ENCODE results near the gene TSC22D1. TPM values are rescaled to one million over a fixed set of nuclear protein-coding genes. Genes with fewer than 3 reads are reported as not detected.

The TSC22D1 gene
- polyA plus RNA-seq, 1 donor from 2014 or later, result 355 TPM

- H3K79me2 ChIP-seq (replicated peaks; ENCODE audit: insufficient read depth, low read length), result peaks cover 32% of the 10 kb centered on the region
- H3K27me3 ChIP-seq (ENCODE audit: insufficient read depth, low read depth, low read length), result no peaks in the 10 kb centered on the region
- TF ChIP-seq MXI1 (conservative IDR thresholded peaks at IDR 0.05; ENCODE audit: poor library complexity, severe bottlenecking), result peak; percentile 86
- TF ChIP-seq EZH2 (IDR thresholded peaks at IDR 0.05; ENCODE audit: borderline replicate concordance, insufficient read depth, low read length, poor library complexity, severe bottlenecking), result no peak
- TF ChIP-seq EP300 (conservative IDR thresholded peaks at IDR 0.05; ENCODE audit: poor library complexity, severe bottlenecking), result no peak
- H3K4me3 ChIP-seq (ENCODE audit: low read length), result peak overlapping the region; percentile 92
- peak overlapping the region; percentile 80 for H3K4me2 ChIP-seq (ENCODE audit: low read length)
- peaks cover 7% of the 10 kb centered on the region for H3K36me3 ChIP-seq (ENCODE audit: insufficient read depth, low read length)
- H3K9ac ChIP-seq (ENCODE audit: low read length), result peak overlapping the region; percentile 99
- peaks cover 9% of the 10 kb centered on the region for H3F3A ChIP-seq (ENCODE audit: insufficient read depth, low read length, poor library complexity, severe bottlenecking)
- peaks cover 28% of the 10 kb centered on the region for H4K20me1 ChIP-seq (ENCODE audit: insufficient read depth)
- no peaks in the 10 kb centered on the region for H3K9me3 ChIP-seq (ENCODE audit: low read length)
- H2AFZ ChIP-seq (ENCODE audit: low read depth, low read length), result peak overlapping the region; percentile 71
- H3K27ac ChIP-seq (ENCODE audit: low read length), result peak overlapping the region; percentile 98
- H3K9me2 ChIP-seq (ENCODE audit: insufficient read depth, low read length), result no peaks in the 10 kb centered on the region
These were observed 1.9 kb upstream of the TSC22D1 start for GRCh38 chr13:44578067-44578400.

GRCh38 chr13:44577236-44578066 is 1.3 kb upstream of the TSC22D1 start:
- H3K9me2 ChIP-seq (ENCODE audit: insufficient read depth, low read length), result no peaks in the 10 kb centered on the region
- peak overlapping the region; percentile 71 for H2AFZ ChIP-seq (ENCODE audit: low read depth, low read length)
- H3K9ac ChIP-seq (ENCODE audit: low read length), result peak overlapping the region; percentile 99
- no peaks in the 10 kb centered on the region for H3K27me3 ChIP-seq (ENCODE audit: insufficient read depth, low read depth, low read length)
- peaks cover 32% of the 10 kb centered on the region for H4K20me1 ChIP-seq (ENCODE audit: insufficient read depth)
- TF ChIP-seq TAF1 (IDR thresholded peaks at IDR 0.05; ENCODE audit: low read depth), result peak; percentile 51
- TF ChIP-seq RAD21 (conservative IDR thresholded peaks at IDR 0.05), result peak; percentile 55
- TF ChIP-seq EZH2 (IDR thresholded peaks at IDR 0.05; ENCODE audit: borderline replicate concordance, insufficient read depth, low read length, poor library complexity, severe bottlenecking), result no peak
- TF ChIP-seq EP300 (conservative IDR thresholded peaks at IDR 0.05; ENCODE audit: poor library complexity, severe bottlenecking), result peak; percentile 81
- peak; percentile 81 for TF ChIP-seq REST (IDR thresholded peaks at IDR 0.05; ENCODE audit: borderline replicate concordance)
- peak; percentile 11 for TF ChIP-seq CTCF (IDR thresholded peaks at IDR 0.05; ENCODE audit: poor library complexity, severe bottlenecking)
- TF ChIP-seq SMC3 (conservative IDR thresholded peaks at IDR 0.05; ENCODE audit: poor library complexity), result peak; percentile 50
- TF ChIP-seq MXI1 (conservative IDR thresholded peaks at IDR 0.05; ENCODE audit: poor library complexity, severe bottlenecking), result peak; percentile 98
- TF ChIP-seq POLR2AphosphoS5 (IDR thresholded peaks at IDR 0.05), result peak; percentile 72
- H3K27ac ChIP-seq (ENCODE audit: low read length), result peak overlapping the region; percentile 98
- H3K4me3 ChIP-seq (ENCODE audit: low read length), result peak overlapping the region; percentile 92
- H3K9me3 ChIP-seq (ENCODE audit: low read length), result no peaks in the 10 kb centered on the region
- peak overlapping the region; percentile 80 for H3K4me2 ChIP-seq (ENCODE audit: low read length)
- peaks cover 37% of the 10 kb centered on the region for H3K79me2 ChIP-seq (replicated peaks; ENCODE audit: insufficient read depth, low read length)
- peaks cover 12% of the 10 kb centered on the region for H3F3A ChIP-seq (ENCODE audit: insufficient read depth, low read length, poor library complexity, severe bottlenecking)
- H3K36me3 ChIP-seq (ENCODE audit: insufficient read depth, low read length), result peaks cover 7% of the 10 kb centered on the region

Data from neural cell (in vitro differentiated cells).